Fibroblast of lung (primary cell): Measurements from ENCODE around the gene FBRSL1. TPM values are rescaled to one million over a fixed set of nuclear protein-coding genes. Genes with fewer than 3 reads are reported as not detected.

Source experiments
- DNase-seq, 2 donors: peaks; one replicate each; pipeline versions ENCODE4 v3.0.0 to v3.0.0-alpha.2; 2010; ENCODE audit warnings: low read depth in 2 of 2
- H2AFZ ChIP-seq: 2 replicates; pipeline ENCODE4 v1.5.1; 2012; ENCODE audit warnings: low read length, control low read depth, inconsistent platforms
- H3K27ac ChIP-seq: 2 replicates; pipeline ENCODE4 v1.5.1; 2011; ENCODE audit warnings: low read length, control low read depth; ENCODE audit not compliant: insufficient read depth
- H3K27me3 ChIP-seq: 2 replicates; pipeline ENCODE4 v1.5.1; 2011; ENCODE audit warnings: mild to moderate bottlenecking, low read length; ENCODE audit not compliant: control insufficient read depth, insufficient read depth
- H3K36me3 ChIP-seq: 2 replicates; pipeline ENCODE4 v1.5.1; 2011; ENCODE audit warnings: low read length; ENCODE audit not compliant: control insufficient read depth, insufficient read depth
- H3K4me1 ChIP-seq: 2 replicates; pipeline ENCODE4 v1.5.1; 2011; ENCODE audit warnings: low read length; ENCODE audit not compliant: control insufficient read depth, insufficient read depth; ENCODE audit errors: extremely low read depth
- H3K4me2 ChIP-seq: 2 replicates; pipeline ENCODE4 v1.5.1; 2011; ENCODE audit warnings: low read length, control low read depth; ENCODE audit not compliant: insufficient read depth; ENCODE audit errors: extremely low read depth
- H3K4me3 ChIP-seq, 4 experiments: fragments of 200-600 bp in 1 of 4; sonication (generic) in 1 of 4; replicated peaks in 1 of 4; 2 replicates each; pipeline ENCODE4 v1.5.1; 2011 to 2016; ENCODE audit warnings: low read length in 4 of 4, low read depth in 3 of 4, mild to moderate bottlenecking in 3 of 4, control low read depth in 2 of 4, inconsistent platforms in 1 of 4, mixed read lengths in 1 of 4; ENCODE audit not compliant: insufficient read depth in 1 of 4; ENCODE audit errors: control extremely low read depth in 1 of 4
- H3K79me2 ChIP-seq: 2 replicates; pipeline ENCODE4 v1.5.1; 2012; ENCODE audit warnings: mild to moderate bottlenecking, low read length, inconsistent platforms; ENCODE audit not compliant: control insufficient read depth, insufficient read depth
- H3K9ac ChIP-seq: 2 replicates; pipeline ENCODE4 v1.5.1; 2011; ENCODE audit warnings: mild to moderate bottlenecking, low read length, control low read depth; ENCODE audit not compliant: insufficient read depth
- H3K9me3 ChIP-seq: 2 replicates; pipeline ENCODE4 v1.5.1; 2012; ENCODE audit warnings: low read depth, low read length; ENCODE audit not compliant: control insufficient read depth, insufficient read depth
- H4K20me1 ChIP-seq: 2 replicates; pipeline ENCODE4 v1.5.1; 2011; ENCODE audit warnings: low read length; ENCODE audit not compliant: control insufficient read depth, insufficient read depth; ENCODE audit errors: extremely low read depth
- EZH2 ChIP-seq: IDR thresholded peaks from 2 replicates; pipeline ENCODE4 v1.5.1; 2012; ENCODE audit warnings: low read length, control low read depth, mild to moderate bottlenecking; ENCODE audit errors: missing control alignments
- polyA plus RNA-seq, 2 donors: library from polyadenylated mRNA; depleted of rRNA in 1 of 2; stranded (reverse) in 1 of 2; unstranded in 1 of 2; fragments of >200 nt; gene quantifications; 2 replicates each; pipeline ENCODE4 v1.2.1, GENCODE V29; 2011 to 2012; ENCODE audit warnings: missing spikeins in 1 of 2
- total RNA-seq: library from RNA; depleted of rRNA; stranded (reverse); fragments of >200 nt; gene quantifications from 2 replicates; pipeline ENCODE4 v1.2.1, GENCODE V29; 2014
- TF ChIP-seq, protein P1 (sequence below), 2 donors: IDR thresholded peaks in 1 of 2; conservative IDR thresholded peaks in 1 of 2; 1 replicate in 1 of 2; 2 replicates in 1 of 2; pipeline ENCODE4 v1.5.1; 2011 to 2012; ENCODE audit warnings: low read length in 2 of 2, control low read depth in 1 of 2, inconsistent platforms in 1 of 2, low read depth in 1 of 2, mild to moderate bottlenecking in 1 of 2

FBRSL1 gene
- total and polyA plus RNA-seq, 2 donors (not counting 1 experiment from before 2014, with no cell fraction given): 1.4 to 1.8 TPM

- TF ChIP-seq, protein P1, sequence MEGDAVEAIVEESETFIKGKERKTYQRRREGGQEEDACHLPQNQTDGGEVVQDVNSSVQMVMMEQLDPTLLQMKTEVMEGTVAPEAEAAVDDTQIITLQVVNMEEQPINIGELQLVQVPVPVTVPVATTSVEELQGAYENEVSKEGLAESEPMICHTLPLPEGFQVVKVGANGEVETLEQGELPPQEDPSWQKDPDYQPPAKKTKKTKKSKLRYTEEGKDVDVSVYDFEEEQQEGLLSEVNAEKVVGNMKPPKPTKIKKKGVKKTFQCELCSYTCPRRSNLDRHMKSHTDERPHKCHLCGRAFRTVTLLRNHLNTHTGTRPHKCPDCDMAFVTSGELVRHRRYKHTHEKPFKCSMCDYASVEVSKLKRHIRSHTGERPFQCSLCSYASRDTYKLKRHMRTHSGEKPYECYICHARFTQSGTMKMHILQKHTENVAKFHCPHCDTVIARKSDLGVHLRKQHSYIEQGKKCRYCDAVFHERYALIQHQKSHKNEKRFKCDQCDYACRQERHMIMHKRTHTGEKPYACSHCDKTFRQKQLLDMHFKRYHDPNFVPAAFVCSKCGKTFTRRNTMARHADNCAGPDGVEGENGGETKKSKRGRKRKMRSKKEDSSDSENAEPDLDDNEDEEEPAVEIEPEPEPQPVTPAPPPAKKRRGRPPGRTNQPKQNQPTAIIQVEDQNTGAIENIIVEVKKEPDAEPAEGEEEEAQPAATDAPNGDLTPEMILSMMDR (conservative IDR thresholded peaks at IDR 0.05 in 1 of 2, IDR thresholded peaks at IDR 0.05 in 1 of 2; ENCODE audit: low read depth in 1 of 2, low read length in 2 of 2): no peak
- TF ChIP-seq EZH2: no peak
- H3K4me1 ChIP-seq: no peaks in the 10 kb centered on the region
- no peak overlapping the region for H3K4me3 ChIP-seq
- no peaks in the 10 kb centered on the region for H3K9me3 ChIP-seq
- H3K36me3 ChIP-seq: no peaks in the 10 kb centered on the region
- H2AFZ ChIP-seq: no peak overlapping the region
- no peak overlapping the region for H3K27ac ChIP-seq
- H3K27me3 ChIP-seq: no peaks in the 10 kb centered on the region
- H3K4me2 ChIP-seq: no peak overlapping the region
- H3K9ac ChIP-seq: no peak overlapping the region
- DNase-seq: no peak
- no peaks in the 10 kb centered on the region for H3K79me2 ChIP-seq
- H4K20me1 ChIP-seq: no peaks in the 10 kb centered on the region
Observed at GRCh38 chr12:132475304-132476037, 14.5 kb upstream of the FBRSL1 start.

GRCh38 chr12:132476038-132476414 is 13.9 kb upstream of the FBRSL1 start:
- Histone ChIP-seq H2AFZ (no peak overlapping the region), H3K4me2 (no peak overlapping the region), H3K9me3 (no peaks in the 10 kb centered on the region), H3K36me3 (no peaks in the 10 kb centered on the region), H3K9ac (no peak overlapping the region), H3K27me3 (no peaks in the 10 kb centered on the region), H3K27ac (no peak overlapping the region), H3K4me3 (no peak overlapping the region), H4K20me1 (no peaks in the 10 kb centered on the region), H3K79me2 (no peaks in the 10 kb centered on the region), H3K4me1 (no peaks in the 10 kb centered on the region)
- DNase-seq: no peak
- no peak for TF ChIP-seq EZH2

DNA sequence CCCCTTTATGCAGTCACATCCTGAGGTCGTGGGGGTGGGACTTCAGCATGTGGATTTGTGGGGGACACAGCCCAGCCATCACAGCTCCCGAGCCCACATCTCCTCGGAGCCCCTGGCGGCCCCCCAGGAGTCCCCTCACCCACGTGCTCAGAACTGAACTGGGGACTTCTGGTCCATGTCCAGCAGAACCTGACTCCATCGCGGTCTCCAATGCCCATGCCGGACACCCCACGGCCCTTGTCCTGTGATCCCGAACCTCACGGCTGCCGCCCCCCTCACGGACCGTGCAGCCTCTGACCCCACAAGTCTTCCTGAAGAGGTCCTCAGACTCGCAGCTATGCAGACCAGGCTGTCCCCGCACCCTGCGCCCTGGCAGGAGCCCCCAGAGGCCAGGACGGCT is 13.5 kb upstream of the FBRSL1 start:
- no peaks in the 10 kb centered on the region for H4K20me1 ChIP-seq
- no peaks in the 10 kb centered on the region for H3K9me3 ChIP-seq
- H3K4me1 ChIP-seq: no peaks in the 10 kb centered on the region
- H3K27me3 ChIP-seq: no peaks in the 10 kb centered on the region
- no peaks in the 10 kb centered on the region for H3K79me2 ChIP-seq
- DNase-seq: no peak
- no peak overlapping the region for H2AFZ ChIP-seq
- H3K36me3 ChIP-seq: no peaks in the 10 kb centered on the region
- no peak for TF ChIP-seq EZH2
- TF ChIP-seq, protein P1 (conservative IDR thresholded peaks at IDR 0.05 in 1 of 2, IDR thresholded peaks at IDR 0.05 in 1 of 2; ENCODE audit: low read depth in 1 of 2, low read length in 2 of 2): no peak
- H3K4me3 ChIP-seq: no peak overlapping the region
- no peak overlapping the region for H3K9ac ChIP-seq
- no peak overlapping the region for H3K27ac ChIP-seq
- no peak overlapping the region for H3K4me2 ChIP-seq
